H9 (cell line): ENCODE measurements around the gene OR1J4. TPM values are rescaled to one million over a fixed set of nuclear protein-coding genes. Genes with fewer than 3 reads are reported as not detected.

Experiments used
- DNase-seq: peaks from one replicate; pipeline ENCODE4 v3.0.0-alpha.2; 2017
- H2AFZ ChIP-seq: one replicate; pipeline ENCODE4 v1.6.1; 2013; ENCODE audit warnings: mild to moderate bottlenecking, low read length, control low read depth, moderate library complexity
- H2AK5ac ChIP-seq: 2 replicates; pipeline ENCODE4 v1.6.1; 2013; ENCODE audit warnings: low read length, control low read depth, mixed read lengths; ENCODE audit not compliant: insufficient read length
- H2BK120ac ChIP-seq: one replicate; pipeline ENCODE4 v1.6.1; 2013; ENCODE audit warnings: low read depth, mild to moderate bottlenecking, low read length, control low read depth, inconsistent platforms; ENCODE audit not compliant: poor library complexity, severe bottlenecking
- H2BK12ac ChIP-seq: 2 replicates; pipeline ENCODE4 v1.6.1; 2013; ENCODE audit warnings: low read length, control low read depth, mixed read lengths, low read depth; ENCODE audit not compliant: insufficient read length
- H2BK15ac ChIP-seq: 2 replicates; pipeline ENCODE4 v1.6.1; 2013; ENCODE audit warnings: low read depth, low read length, control low read depth
- H2BK20ac ChIP-seq: one replicate; pipeline ENCODE4 v1.6.1; 2013; ENCODE audit warnings: low read depth, mild to moderate bottlenecking, low read length, control low read depth, inconsistent platforms; ENCODE audit not compliant: poor library complexity, severe bottlenecking
- H2BK5ac ChIP-seq: 2 replicates; pipeline ENCODE4 v1.6.1; 2013; ENCODE audit warnings: low read length, control low read depth, mixed read lengths; ENCODE audit not compliant: insufficient read length
- H3K14ac ChIP-seq: 2 replicates; pipeline ENCODE4 v1.6.1; 2013; ENCODE audit warnings: low read length, control low read depth; ENCODE audit not compliant: insufficient read depth
- H3K18ac ChIP-seq: 2 replicates; pipeline ENCODE4 v1.6.1; 2013; ENCODE audit warnings: low read depth, mild to moderate bottlenecking, mixed read lengths, low read length, control low read depth; ENCODE audit not compliant: insufficient read length
- H3K23ac ChIP-seq: 2 replicates; pipeline ENCODE4 v1.6.1; 2013; ENCODE audit warnings: low read length, control low read depth, mixed read lengths, low read depth; ENCODE audit not compliant: insufficient read length
- H3K23me2 ChIP-seq: 2 replicates; pipeline ENCODE4 v1.6.1; 2013; ENCODE audit warnings: low read depth, mild to moderate bottlenecking, mixed read lengths, low read length, control low read depth; ENCODE audit not compliant: insufficient read length, poor library complexity, severe bottlenecking
- H3K27ac ChIP-seq: 2 replicates; pipeline ENCODE4 v1.5.1; 2013; ENCODE audit warnings: low read length, control low read depth, mixed read lengths, low read depth; ENCODE audit not compliant: insufficient read length
- H3K27me3 ChIP-seq: 2 replicates; pipeline ENCODE4 v1.6.1; 2013; ENCODE audit warnings: low read length, control low read depth, inconsistent platforms; ENCODE audit not compliant: insufficient read depth
- H3K4ac ChIP-seq: 2 replicates; pipeline ENCODE4 v1.6.1; 2013; ENCODE audit warnings: low read depth, mild to moderate bottlenecking, control low read depth, inconsistent platforms, low read length, moderate library complexity
- H3K4me1 ChIP-seq: 2 replicates; pipeline ENCODE4 v1.6.1; 2013; ENCODE audit warnings: low read length, control low read depth, inconsistent platforms; ENCODE audit not compliant: insufficient read depth
- H3K4me2 ChIP-seq: 2 replicates; pipeline ENCODE4 v1.6.1; 2013; ENCODE audit warnings: low read length, control low read depth, mixed read lengths; ENCODE audit not compliant: insufficient read length, insufficient read depth
- H3K56ac ChIP-seq: 2 replicates; pipeline ENCODE4 v1.6.1; 2013; ENCODE audit warnings: low read depth, mild to moderate bottlenecking, mixed read lengths, low read length, control low read depth; ENCODE audit not compliant: insufficient read length
- H3K79me1 ChIP-seq: 2 replicates; pipeline ENCODE4 v1.6.1; 2013; ENCODE audit warnings: low read depth, mild to moderate bottlenecking, moderate library complexity, low read length, control low read depth, inconsistent platforms; ENCODE audit not compliant: insufficient read depth, poor library complexity, severe bottlenecking
- H3K79me2 ChIP-seq: 2 replicates; pipeline ENCODE4 v1.6.1; 2013; ENCODE audit warnings: low read length, control low read depth, inconsistent platforms; ENCODE audit not compliant: insufficient read depth
- H3K9ac ChIP-seq: 2 replicates; pipeline ENCODE4 v1.6.1; 2013; ENCODE audit warnings: low read length, control low read depth, mixed read lengths; ENCODE audit not compliant: insufficient read length; ENCODE audit errors: extremely low read depth
- H3K9me3 ChIP-seq: one replicate; pipeline ENCODE4 v1.6.1; 2013; ENCODE audit warnings: low read depth, low read length, inconsistent platforms; ENCODE audit not compliant: control insufficient read depth
- H3T11ph ChIP-seq: one replicate; pipeline ENCODE4 v1.6.1; 2013; ENCODE audit warnings: mild to moderate bottlenecking, low read length, control low read depth, inconsistent platforms
- H4K20me1 ChIP-seq: one replicate; pipeline ENCODE4 v1.6.1; 2013; ENCODE audit not compliant: control insufficient read depth, insufficient read length, insufficient read depth
- H4K5ac ChIP-seq: 2 replicates; pipeline ENCODE4 v1.6.1; 2013; ENCODE audit warnings: low read depth, mild to moderate bottlenecking, mixed read lengths, low read length, control low read depth; ENCODE audit not compliant: insufficient read length
- H4K8ac ChIP-seq: replicated peaks from 2 replicates; pipeline ENCODE4 v1.6.1; 2013; ENCODE audit warnings: low read length, control low read depth, mixed read lengths, low read depth; ENCODE audit not compliant: insufficient read length
- H4K91ac ChIP-seq: 2 replicates; pipeline ENCODE4 v1.6.1; 2013; ENCODE audit warnings: low read depth, mild to moderate bottlenecking, moderate library complexity, mixed read lengths, low read length, control low read depth; ENCODE audit not compliant: insufficient read length
- H3K27ac Mint-ChIP-seq, 3 experiments: 2 replicates in 2 of 3; 3 replicates in 1 of 3; pipeline ENCODE4 v1.8.0; 2020 to 2021; ENCODE audit warnings: mixed read lengths in 3 of 3, mild to moderate bottlenecking in 1 of 3, moderate library complexity in 1 of 3
- H3K27me3 Mint-ChIP-seq: 2 replicates; pipeline ENCODE4 v1.8.0; 2021; ENCODE audit warnings: low read depth, mild to moderate bottlenecking, moderate library complexity, mixed read lengths
- H3K36me3 Mint-ChIP-seq, 3 experiments: 2 replicates in 2 of 3; 3 replicates in 1 of 3; pipeline ENCODE4 v1.8.0; 2020 to 2021; ENCODE audit warnings: low read depth in 3 of 3, mixed read lengths in 3 of 3; ENCODE audit not compliant: insufficient read depth in 1 of 3
- H3K4me1 Mint-ChIP-seq, 2 experiments: 2 replicates each; pipeline ENCODE4 v1.8.0; 2020; ENCODE audit warnings: mixed read lengths in 2 of 2
- H3K4me3 Mint-ChIP-seq, 2 experiments: 2 replicates in 1 of 2; 3 replicates in 1 of 2; pipeline ENCODE4 v1.8.0; 2020 to 2021; ENCODE audit warnings: mild to moderate bottlenecking in 2 of 2, mixed read lengths in 2 of 2, moderate library complexity in 1 of 2
- H3K9me3 Mint-ChIP-seq, 2 experiments: 2 replicates in 1 of 2; 3 replicates in 1 of 2; pipeline ENCODE4 v1.8.0; 2020; ENCODE audit warnings: mild to moderate bottlenecking in 2 of 2, mixed read lengths in 2 of 2, moderate library complexity in 1 of 2
- WGBS: extraction: QIAGEN DNeasy Blood & Tissue Kit; methylation state at CpG from one replicate; pipeline ENCODE4 v1.1.7; 2013; ENCODE audit warnings: missing lambda C conversion rate, low lambda C conversion rate, mixed read lengths; ENCODE audit not compliant: insufficient read length; ENCODE audit errors: extremely low coverage; 5-methylcytosine and 5-hydroxymethylcytosine counted together
- total RNA-seq: library from RNA; stranded (reverse); gene quantifications from 2 replicates; pipeline ENCODE4 v1.2.1, GENCODE V29; 2021
- TF ChIP-seq, protein P1 (sequence below): fragments of 200-600 bp; sonication (generic); conservative IDR thresholded peaks from 3 replicates; pipeline ENCODE4 v1.8.0; 2021; ENCODE audit warnings: antibody characterized with exemption, mild to moderate bottlenecking

Gene OR1J4
- total RNA-seq, 1 experiment from 2014 or later = not detected

- Histone ChIP-seq H2BK12ac (no peak overlapping the region), H3K27ac (no peak overlapping the region), H3K79me1 (no peaks in the 10 kb centered on the region), H2BK120ac (no peak overlapping the region), H4K20me1 (no peaks in the 10 kb centered on the region), H3K23ac (no peak overlapping the region), H3K23me2 (no peaks in the 10 kb centered on the region), H4K91ac (no peak overlapping the region), H3K4me1 (no peaks in the 10 kb centered on the region), H2BK15ac (no peak overlapping the region), H4K5ac (no peak overlapping the region), H3K27me3 (no peaks in the 10 kb centered on the region), H3K9me3 (peaks cover 35% of the 10 kb centered on the region), H3K4ac (no peak overlapping the region), H3K14ac (no peak overlapping the region), H3T11ph (no peak overlapping the region), H3K9ac (no peak overlapping the region), H3K56ac (no peak overlapping the region), H2AK5ac (no peak overlapping the region), H2BK20ac (no peak overlapping the region), H3K79me2 (no peaks in the 10 kb centered on the region), H2BK5ac (no peak overlapping the region), H3K18ac (no peak overlapping the region), H4K8ac (no peak overlapping the region), H2AFZ (no peak overlapping the region), H3K4me2 (no peak overlapping the region)
- Mint-ChIP-seq H3K4me3 (no peak overlapping the region), H3K9me3 (peaks cover 68 to 78% of the 10 kb centered on the region in 2 experiments), H3K27me3 (peaks cover 1% of the 10 kb centered on the region; the same call in 1 of the 2 replicates), H3K36me3 (peaks cover 0 to 29% (median 5%) of the 10 kb centered on the region in 3 experiments; a peak in 4 of 7 replicates), H3K27ac (no peak overlapping the region), H3K4me1 (no peaks in the 10 kb centered on the region)
- no CpG with 5 or more reads among the region's 8 CpGs for WGBS
- no peak for DNase-seq
- TF ChIP-seq, protein P1, sequence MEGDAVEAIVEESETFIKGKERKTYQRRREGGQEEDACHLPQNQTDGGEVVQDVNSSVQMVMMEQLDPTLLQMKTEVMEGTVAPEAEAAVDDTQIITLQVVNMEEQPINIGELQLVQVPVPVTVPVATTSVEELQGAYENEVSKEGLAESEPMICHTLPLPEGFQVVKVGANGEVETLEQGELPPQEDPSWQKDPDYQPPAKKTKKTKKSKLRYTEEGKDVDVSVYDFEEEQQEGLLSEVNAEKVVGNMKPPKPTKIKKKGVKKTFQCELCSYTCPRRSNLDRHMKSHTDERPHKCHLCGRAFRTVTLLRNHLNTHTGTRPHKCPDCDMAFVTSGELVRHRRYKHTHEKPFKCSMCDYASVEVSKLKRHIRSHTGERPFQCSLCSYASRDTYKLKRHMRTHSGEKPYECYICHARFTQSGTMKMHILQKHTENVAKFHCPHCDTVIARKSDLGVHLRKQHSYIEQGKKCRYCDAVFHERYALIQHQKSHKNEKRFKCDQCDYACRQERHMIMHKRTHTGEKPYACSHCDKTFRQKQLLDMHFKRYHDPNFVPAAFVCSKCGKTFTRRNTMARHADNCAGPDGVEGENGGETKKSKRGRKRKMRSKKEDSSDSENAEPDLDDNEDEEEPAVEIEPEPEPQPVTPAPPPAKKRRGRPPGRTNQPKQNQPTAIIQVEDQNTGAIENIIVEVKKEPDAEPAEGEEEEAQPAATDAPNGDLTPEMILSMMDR = no peak
Measured at GRCh38 chr9:122546196-122546595, 27.3 kb downstream of the OR1J4 start.
